GM19023 (cell line): Measurements from ENCODE around the gene ETV1.
A peak's percentile ranks its signal among the peaks of the same experiment; 100 is the strongest.

Experiments used
- ATAC-seq: cut with Tn5 transposase; IDR thresholded peaks from one replicate; pipeline ENCODE4 v1.9.1; 2021; ENCODE audit warnings: mild to moderate bottlenecking, moderate library complexity; ENCODE audit not compliant: unreplicated experiment

ETV1 gene

GRCh38 chr7:13989126-13989948, at the start of gene ETV1:
ETV1 (minus strand) TSS chr7:13989666; CDS start chr7:13989052, 614 bp downstream.
- no peak for ATAC-seq

DNA sequence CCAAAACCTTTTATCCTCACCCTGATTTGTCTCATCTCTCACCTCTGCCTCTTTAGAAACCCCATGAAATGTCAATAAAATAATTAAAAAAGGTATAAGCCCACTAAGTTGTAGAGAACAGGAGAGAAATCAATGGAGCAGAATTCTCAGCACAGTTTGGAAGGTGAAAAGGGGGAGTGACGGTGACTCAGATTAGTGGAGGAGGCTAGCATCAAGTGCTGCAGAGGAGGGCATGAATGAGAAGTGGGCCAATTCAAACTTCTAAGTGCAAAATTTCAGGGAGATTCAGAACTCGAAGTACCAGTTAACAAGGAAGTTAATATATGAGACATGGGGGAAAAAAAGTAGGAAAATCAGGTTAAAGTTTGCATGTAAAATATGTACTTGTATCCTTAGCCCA, 34.9 kb upstream of the ETV1 start:
- no peak for ATAC-seq

DNA sequence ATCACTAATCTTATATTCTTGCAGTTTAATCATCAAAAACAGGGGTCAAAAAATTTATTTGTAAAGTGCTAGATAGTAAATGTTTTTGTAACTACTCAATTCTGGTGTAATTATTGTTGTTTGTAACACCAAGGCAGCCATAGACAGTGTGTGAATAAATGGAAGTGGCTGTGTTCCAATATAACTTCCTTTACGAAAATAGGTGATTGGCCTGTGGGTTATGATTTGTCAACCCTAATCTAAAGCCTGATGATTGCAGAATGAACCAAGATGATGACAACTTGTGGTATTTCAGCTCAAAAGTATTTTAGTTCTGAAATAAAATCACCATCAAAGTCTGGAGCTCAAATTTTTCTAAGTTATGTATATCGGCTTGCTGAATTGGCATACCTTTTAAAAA, 34.4 kb upstream of the ETV1 start:
- ATAC-seq, result no peak

GRCh38 chr7:14023342-14023741, 33.9 kb upstream of the ETV1 start:
- no peak for ATAC-seq

- no peak for ATAC-seq
Measured at GRCh38 chr7:14021069-14021468, 31.6 kb upstream of the ETV1 start.

GRCh38 chr7:14020339-14020900, 31.0 kb upstream of the ETV1 start:
- ATAC-seq, result no peak

DNA sequence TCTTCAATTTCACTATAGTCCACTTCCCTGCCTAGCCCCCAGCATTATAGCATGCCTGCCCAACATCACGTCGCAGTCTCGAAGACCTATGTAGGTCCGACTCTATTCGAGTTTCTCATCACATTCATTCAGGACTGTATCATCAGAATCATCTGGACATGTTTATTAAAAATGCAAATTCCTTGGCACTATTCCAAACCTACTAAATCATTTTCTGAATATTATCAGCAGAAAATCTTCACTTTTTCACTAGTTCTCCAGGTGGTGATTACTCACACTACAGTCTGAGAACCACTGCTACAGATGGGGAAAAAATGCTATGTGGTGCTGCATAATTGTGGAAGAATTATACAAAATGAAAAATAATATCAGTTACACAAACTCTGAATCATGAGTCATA, 29.3 kb upstream of the ETV1 start:
- ATAC-seq, result no peak

- no peak for ATAC-seq
Measured at GRCh38 chr7:14016950-14017349, 27.5 kb upstream of the ETV1 start.

GRCh38 chr7:14013898-14014297, 24.4 kb upstream of the ETV1 start:
- no peak for ATAC-seq

DNA sequence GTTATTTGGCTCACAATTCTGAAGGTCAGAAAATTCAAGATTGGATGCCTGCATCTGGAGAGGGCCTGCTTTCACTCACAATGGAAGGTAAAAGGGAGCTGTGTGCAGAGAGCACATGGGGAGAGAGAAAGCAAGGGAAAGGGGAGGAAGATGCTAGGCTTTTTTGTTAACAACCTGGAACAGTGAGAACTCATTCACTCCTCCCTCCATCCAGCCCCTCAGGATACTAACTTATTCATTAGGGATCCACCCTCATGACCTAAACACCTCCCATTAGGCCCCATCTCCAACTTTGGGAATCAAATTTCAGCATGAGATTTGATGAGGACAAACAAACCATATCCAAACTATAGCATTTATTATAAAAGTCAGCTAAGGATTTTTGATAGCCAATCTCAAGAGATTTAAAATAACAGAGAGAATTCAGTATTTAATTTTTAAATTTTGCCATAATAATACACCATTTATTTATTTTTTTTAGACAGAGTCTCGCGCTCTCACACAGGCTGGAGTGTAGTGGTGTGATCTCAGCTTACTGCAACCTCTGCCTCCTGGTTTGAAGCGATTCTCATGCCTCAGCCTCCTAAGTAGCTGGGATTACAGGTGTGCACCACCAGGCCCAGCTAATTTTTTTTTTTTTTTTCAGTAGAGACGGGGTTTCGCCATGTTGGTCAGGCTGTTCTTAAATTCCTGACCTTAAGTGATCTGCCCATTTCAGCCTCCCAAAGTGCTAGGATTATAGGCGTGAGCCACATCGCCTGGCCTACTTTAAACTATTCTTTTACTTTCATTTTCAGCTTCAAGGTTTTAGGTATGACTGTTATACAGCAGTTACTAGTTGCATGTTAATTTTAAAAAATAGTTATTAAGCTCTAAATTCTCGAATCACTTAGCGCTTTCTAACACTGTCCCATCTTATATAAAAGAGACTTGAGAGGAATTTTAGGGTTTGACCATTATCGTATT, 20.3 kb upstream of the ETV1 start:
- no peak for ATAC-seq

GRCh38 chr7:14001139-14001538, 11.7 kb upstream of the ETV1 start:
- no peak for ATAC-seq

- ATAC-seq, result no peak
Measured at GRCh38 chr7:14000247-14000646, 10.8 kb upstream of the ETV1 start.

DNA sequence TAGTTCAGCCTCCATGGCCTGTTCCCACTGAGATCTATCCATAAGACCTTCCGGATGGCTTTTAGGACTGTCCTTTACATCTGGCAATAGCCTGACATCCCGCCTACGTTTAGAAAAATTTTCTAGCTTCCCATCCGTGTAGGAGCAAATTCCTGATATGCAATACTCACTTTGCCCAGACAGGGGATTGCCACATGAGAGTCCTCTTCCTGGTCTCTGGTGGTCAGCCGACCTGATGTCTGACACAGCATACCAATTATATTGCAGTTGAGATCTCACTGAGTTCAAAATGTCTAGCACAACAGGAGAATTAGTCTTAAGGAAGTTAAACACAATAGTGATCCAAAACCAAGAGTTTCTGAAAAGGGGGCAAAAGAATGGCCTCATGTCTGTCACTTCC, 9.4 kb upstream of the ETV1 start:
- ATAC-seq, result no peak

DNA sequence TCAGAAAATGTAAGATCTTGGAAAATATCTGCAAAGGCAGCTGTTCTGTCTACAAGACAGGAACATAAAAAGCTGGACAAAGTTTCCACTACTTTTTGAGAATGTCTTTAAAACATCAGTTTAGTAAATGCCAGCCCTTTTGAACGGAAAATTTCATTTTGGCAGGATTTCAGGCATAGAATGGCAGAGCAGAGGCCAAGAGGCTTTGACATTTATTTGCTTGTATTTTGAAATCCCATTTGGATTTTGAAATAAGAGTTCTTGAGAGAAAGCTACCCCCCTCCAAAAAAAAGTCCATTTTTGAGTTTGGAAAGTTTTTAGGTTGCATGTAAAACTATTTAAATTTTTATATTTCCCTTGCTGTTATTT, 3.1 kb upstream of the ETV1 start:
- ATAC-seq, result no peak

DNA sequence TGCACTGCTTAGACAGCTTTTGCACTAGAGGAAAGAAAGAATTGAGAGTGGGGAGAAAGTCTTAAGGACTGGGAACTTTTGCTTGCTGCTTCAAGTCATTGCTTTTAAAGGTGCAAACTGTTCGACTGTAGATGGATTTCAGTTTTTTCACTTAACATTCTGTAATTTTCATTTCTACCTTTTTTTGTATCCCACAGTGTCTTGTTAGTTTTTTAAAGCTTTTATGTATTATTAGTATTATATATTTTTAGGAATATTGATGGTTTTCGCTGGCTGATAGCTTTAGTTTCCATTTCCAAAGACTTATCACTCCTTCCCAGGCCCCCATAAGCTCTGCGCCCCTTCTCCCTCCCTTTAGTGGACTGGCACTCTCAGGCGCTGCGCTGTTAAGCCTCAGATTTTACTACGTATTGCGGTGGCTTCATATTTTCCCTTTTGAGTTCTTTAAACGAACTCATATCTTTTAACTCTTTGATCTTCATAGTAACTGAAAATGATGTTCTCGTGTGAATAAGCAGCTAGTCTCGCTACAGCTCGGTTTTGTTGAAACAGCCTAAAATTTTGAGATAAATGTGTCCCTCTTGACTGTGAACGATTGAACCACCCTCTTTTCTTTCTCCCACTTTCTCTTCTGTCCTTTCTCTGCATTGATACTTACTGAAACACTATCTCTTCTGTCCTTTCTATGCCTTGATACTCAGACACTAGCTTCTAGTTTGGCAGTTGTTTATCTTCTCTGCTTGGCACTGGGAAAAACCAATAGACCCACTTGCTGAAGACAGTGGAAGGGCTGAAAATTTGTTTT, 2.5 kb upstream of the ETV1 start:
- no peak for ATAC-seq

- peak; percentile 75 for ATAC-seq
Measured at GRCh38 chr7:13990984-13991790, 1.7 kb upstream of the ETV1 start.

DNA sequence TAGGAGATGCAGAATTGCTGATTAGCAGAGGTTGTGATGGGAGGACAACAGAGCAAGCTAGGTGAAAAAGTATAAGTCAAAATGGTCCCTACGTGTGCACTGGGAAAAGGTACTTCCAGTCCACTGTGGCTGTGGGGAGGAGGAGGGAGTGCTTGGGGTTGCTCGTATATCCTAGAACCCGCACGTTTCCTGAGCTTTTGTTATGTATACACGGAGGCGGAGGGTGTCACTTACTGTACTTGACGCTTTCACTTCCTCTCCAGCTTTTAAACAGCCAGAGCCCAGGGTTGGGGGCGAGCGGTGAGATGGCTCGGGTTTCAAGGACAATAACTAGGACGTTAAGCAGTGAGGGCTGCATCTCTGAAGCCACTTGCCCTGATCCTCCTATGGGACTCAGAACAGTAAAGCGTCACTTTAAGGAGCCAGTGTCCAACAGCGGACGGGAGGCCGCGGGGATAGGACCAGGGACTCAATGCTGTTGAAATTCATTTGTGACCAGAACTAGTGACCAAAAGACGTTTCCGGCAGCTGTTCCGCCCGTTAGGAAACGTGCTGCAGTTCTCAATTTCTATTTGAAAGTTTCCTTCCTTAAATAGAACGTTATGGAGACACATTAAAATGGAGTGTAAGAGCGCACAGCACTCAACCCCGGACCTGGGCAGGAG, 985 bp upstream of the ETV1 start:
- peak; percentile 40 for ATAC-seq

DNA sequence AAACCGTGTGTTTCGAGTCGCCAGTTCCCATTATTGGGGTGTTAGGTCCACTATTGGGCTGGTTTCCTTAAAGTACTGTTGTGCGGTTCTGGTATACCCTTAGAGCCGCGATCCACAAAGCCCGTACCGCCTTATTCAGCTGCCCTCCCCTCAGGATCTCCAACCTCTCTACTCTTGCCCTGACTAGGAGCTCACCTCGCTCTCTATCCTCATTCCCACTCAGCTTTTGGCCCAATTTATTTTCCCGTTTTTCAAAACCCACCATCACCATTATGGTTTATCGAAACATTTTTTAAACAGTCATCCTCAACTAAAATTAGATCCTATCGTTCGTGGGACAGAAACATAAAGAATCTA, 461 bp upstream of the ETV1 start:
- ATAC-seq, result no peak

DNA sequence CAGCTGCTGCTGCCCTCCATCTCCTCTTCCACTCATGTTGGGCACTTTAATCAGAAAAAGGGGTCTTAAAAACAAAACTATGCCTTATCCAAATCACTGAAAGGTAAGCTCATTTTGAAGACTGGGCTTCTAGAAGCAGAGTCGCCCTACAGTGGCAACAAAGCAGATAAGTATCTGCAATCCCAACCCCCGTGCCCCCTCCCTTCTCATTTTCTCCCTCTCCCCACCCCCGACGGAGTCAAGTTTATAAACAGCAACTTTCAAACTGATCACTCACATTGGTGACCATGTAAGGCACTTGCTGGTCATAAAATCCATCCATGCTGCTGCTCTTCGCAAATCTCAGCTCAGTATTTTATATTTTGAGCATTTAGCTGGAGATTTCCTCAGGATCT, 738 bp downstream of the ETV1 start:
- no peak for ATAC-seq

- no peak for ATAC-seq
Measured at GRCh38 chr7:13988065-13988464, 1.4 kb downstream of the ETV1 start.
